ENCODE measurements around the gene NDUFV2. TPM values are rescaled to one million over a fixed set of nuclear protein-coding genes. Genes with fewer than 3 reads are reported as not detected.

Gene NDUFV2
- total RNA-seq, 1 donor = 135 TPM

DNA sequence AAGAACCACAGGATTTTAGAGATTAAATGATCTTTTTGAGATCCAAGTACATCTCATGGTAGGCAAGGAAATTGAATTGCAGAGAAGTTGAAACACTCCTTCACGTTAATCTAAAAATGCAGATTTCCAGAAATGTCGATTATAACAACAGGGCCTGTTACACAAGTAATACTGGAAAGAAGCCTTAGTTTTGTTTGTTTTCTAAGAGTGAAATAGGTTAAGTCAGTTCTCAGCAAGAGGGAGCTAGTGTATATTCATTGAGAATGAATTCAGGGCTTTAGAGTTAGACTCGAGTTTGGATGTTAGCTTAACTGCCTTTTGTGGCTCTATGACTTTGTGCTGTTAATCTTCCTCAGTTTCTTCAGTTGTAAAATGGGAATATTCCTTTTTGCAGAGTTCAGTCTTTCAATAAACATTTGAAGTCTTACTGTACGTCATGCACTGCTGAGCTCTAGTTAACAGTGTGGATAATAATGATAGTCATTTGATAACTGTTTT, 926 bp downstream of the NDUFV2 start:
- DNase-seq (ENCODE audit: low read depth) = peak; percentile 56
- H3K4me3 ChIP-seq (ENCODE audit: low read depth, low read length) = peak overlapping the region; percentile 87
- TF ChIP-seq, protein P1, sequence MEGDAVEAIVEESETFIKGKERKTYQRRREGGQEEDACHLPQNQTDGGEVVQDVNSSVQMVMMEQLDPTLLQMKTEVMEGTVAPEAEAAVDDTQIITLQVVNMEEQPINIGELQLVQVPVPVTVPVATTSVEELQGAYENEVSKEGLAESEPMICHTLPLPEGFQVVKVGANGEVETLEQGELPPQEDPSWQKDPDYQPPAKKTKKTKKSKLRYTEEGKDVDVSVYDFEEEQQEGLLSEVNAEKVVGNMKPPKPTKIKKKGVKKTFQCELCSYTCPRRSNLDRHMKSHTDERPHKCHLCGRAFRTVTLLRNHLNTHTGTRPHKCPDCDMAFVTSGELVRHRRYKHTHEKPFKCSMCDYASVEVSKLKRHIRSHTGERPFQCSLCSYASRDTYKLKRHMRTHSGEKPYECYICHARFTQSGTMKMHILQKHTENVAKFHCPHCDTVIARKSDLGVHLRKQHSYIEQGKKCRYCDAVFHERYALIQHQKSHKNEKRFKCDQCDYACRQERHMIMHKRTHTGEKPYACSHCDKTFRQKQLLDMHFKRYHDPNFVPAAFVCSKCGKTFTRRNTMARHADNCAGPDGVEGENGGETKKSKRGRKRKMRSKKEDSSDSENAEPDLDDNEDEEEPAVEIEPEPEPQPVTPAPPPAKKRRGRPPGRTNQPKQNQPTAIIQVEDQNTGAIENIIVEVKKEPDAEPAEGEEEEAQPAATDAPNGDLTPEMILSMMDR (IDR thresholded peaks at IDR 0.05; ENCODE audit: insufficient read depth, low read length) = peak; percentile 24

DNA sequence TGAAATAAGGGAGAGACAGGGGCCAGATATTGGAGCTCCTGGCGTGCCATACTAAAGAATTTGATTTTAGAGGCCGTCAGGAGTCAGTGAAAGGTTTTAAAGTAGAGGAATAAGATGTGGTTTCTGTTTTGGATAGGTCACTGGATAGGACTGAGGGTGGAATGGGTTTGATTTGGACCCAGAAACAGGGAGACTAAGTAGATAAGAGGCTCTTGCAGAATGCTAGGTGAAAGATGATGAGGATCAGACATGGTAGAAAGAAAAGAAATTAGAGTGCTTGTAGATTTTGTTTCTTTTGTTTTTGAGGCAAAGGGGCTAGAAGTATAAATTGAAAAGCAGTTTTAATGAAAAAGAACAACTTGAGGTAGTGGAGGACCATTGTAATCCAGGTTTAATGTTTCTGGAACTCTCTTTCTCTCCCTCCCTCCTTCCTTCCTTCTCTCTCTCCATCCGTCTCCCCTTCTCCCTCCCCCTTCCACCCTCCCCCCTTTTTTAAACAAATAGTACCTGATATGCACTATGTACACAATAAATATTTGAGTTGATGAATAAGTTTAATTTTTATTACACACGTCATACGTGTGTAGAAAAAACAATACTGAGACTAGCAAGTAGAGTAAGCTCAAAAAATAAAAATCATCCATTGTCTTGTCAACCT, 1.9 kb downstream of the NDUFV2 start:
- peak overlapping the region; percentile 87 for H3K4me3 ChIP-seq (ENCODE audit: low read depth, low read length)
- peak; percentile 25 for DNase-seq (ENCODE audit: low read depth)
- TF ChIP-seq, protein P1 (IDR thresholded peaks at IDR 0.05; ENCODE audit: insufficient read depth, low read length) = no peak

DNA sequence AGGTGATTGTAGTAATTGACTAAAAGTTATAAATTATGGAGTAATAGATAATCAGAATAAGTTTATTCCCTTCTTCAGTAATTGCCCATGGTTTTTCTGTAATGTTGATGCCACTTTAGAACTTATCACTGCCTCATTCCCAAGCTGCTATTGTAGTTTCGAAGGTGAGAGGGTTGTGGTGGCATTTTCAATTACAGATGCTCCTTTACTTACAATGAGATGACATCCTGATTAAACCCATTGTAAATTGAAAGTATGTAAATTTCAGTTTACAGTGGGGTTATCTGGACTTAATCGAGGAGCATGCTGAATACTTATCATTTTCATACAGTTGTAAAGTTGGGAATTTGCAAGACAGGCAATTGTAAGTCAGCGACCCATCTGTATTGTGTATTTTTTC, 2.9 kb downstream of the NDUFV2 start:
- TF ChIP-seq, protein P1 (IDR thresholded peaks at IDR 0.05; ENCODE audit: insufficient read depth, low read length) = no peak
- DNase-seq (ENCODE audit: low read depth) = no peak
- peak overlapping the region; percentile 87 for H3K4me3 ChIP-seq (ENCODE audit: low read depth, low read length)

DNA sequence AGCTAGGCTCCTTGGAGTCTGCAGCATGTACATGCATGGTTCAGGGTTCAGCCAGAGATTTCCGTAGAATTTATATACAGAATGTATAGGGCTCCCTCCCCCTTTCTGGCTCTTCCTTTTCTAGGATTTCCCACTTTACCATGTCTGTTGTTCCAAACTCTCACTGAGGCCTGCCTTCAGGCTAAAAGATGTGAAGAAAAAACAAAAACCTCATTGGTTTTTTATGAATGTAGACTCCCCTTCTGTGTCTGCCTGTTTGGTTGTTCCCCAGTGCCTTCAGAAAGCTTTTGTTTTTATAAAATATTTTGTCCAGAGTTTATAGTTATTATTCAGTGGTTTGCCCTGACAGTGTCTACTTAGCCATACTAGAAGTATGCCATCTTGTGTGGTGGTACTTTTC, 3.6 kb downstream of the NDUFV2 start:
- no peak for DNase-seq (ENCODE audit: low read depth)
- peak overlapping the region; percentile 87 for H3K4me3 ChIP-seq (ENCODE audit: low read depth, low read length)
- TF ChIP-seq, protein P1 (IDR thresholded peaks at IDR 0.05; ENCODE audit: insufficient read depth, low read length) = no peak

DNA sequence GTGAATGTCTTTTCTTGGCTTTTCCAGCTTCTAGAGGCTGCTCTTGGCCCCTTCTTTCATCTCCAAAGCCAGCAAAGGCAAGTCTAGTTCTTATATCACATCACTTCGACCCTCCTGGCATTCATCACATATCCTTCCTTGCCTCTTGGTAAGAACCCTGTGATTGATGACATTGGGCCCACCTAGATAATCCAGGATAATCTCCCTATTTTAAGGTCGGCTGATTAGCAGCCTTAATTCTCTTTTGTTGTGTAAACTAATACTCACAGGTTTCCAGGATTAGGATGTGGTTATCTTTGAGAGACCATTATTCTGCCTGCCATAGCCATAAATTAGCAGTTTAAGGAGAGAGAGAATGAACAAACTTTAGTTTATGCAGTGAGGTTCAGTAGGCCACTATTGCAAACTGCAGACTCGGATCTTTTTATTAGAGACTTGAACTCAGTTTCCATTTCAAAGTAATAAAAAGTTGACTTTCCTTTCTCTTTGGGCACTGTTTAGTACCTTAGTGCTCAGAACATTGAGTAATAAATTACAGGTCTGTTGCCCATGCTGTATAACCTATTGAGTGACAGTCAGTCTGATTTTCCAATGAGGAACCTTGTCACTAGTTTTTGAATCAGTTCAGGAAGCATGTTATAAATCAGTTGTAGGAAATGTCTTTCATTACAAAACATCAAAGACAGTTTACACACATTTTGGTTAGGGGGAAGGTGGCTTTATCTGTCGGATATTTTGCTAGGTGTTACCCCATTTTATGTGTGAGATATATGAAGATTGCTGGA, 4.5 kb downstream of the NDUFV2 start:
- no peak overlapping the region for H3K4me3 ChIP-seq (ENCODE audit: low read depth, low read length)
- TF ChIP-seq, protein P1 (IDR thresholded peaks at IDR 0.05; ENCODE audit: insufficient read depth, low read length) = no peak
- no peak for DNase-seq (ENCODE audit: low read depth)

DNA sequence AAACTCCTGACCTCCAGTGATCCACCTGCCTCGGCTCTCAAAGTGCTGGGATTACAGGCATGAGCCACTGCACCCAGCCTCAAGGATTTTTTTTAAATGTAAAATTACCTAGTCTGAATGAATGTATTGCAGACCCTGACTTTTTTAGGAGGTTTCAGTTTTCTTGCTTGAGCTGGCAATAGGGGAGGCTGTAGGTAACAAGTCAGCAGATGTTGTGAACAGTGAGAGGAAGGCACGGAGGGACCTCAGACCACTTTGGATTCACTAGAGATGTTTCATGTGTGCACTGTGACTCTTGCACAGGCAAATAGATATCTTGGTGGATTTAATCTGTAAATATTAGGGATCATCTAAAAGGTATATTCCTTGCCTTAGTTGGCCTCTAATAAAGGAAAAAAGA, 6.4 kb downstream of the NDUFV2 start:
- no peak for DNase-seq (ENCODE audit: low read depth)
- no peak overlapping the region for H3K4me3 ChIP-seq (ENCODE audit: low read depth, low read length)
- TF ChIP-seq, protein P1 (IDR thresholded peaks at IDR 0.05; ENCODE audit: insufficient read depth, low read length) = no peak
